ENCODE results near the gene CELF6.

DNA sequence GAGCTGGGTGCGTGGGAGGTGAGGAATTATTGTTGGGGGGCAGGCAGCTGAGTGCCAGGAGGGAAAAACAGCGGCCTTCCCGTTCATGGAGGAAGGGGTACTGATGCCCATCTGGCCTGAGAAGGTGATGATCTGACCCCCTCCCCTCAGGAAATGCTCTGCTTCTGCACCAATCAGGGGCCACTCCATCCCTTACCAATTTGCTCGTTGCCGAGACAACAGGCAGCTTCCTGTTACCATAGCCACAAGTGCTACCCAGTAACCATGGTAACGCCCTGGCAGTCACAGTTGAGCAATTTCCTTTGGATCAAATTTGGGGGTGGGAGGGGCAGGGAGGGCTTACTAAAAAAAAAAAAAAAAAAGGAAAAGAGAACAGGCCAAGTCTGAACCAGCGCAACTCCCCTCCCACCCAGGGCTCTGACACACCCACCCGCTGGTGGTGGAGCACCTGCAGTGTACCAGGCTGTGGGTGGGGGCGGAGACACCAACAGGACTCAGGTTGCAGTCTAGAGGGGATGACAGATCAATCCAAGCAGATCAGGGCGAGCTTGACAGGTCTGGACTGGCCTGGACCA lies 13.7 kb downstream of the CELF6 start:
- TF ChIP-seq, protein P1, sequence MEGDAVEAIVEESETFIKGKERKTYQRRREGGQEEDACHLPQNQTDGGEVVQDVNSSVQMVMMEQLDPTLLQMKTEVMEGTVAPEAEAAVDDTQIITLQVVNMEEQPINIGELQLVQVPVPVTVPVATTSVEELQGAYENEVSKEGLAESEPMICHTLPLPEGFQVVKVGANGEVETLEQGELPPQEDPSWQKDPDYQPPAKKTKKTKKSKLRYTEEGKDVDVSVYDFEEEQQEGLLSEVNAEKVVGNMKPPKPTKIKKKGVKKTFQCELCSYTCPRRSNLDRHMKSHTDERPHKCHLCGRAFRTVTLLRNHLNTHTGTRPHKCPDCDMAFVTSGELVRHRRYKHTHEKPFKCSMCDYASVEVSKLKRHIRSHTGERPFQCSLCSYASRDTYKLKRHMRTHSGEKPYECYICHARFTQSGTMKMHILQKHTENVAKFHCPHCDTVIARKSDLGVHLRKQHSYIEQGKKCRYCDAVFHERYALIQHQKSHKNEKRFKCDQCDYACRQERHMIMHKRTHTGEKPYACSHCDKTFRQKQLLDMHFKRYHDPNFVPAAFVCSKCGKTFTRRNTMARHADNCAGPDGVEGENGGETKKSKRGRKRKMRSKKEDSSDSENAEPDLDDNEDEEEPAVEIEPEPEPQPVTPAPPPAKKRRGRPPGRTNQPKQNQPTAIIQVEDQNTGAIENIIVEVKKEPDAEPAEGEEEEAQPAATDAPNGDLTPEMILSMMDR (IDR thresholded peaks at IDR 0.05), result no peak
- TF ChIP-seq ZFX (IDR thresholded peaks at IDR 0.05; ENCODE audit: borderline replicate concordance), result no peak
